ENCODE results near the gene SVIL.

GRCh38 chr10:29524294-29524693 lies 110.5 kb downstream of the SVIL start:
- TF ChIP-seq CTCF (IDR thresholded peaks at IDR 0.05) (no peak), EZH2 (IDR thresholded peaks at IDR 0.05; ENCODE audit: borderline replicate concordance, insufficient read depth, low read depth, low read length, poor library complexity, severe bottlenecking) (no peak)
